Activated T-cell treated with anti-CD3 and anti-CD28 coated beads, Interleukin-2, amount 50 U/mL, for 48 hours (primary cell): ENCODE data around the gene RRP1.

Source experiments
- DNase-seq, 2 experiments: peaks; one replicate each; pipeline ENCODE4 v3.0.0-alpha.2; 2020

The RRP1 gene

DNA sequence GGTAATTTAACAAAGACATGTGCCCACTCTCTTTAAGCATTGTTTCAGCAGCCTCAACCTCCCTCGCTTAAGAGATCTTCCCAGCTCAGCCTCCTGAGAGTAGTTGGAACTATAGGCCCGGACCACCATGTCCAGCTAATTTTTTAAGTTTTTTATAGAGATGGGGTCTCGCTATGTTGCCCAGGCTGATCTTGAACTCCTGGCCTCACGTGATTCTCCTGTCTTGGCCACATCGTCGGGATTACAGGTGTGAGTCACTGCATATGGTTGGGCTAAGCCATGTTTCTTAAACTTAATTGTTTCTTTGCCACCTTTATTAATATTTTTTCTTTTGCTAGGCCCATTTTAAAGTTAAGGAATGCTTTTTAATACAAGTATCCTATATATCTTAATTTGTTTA lies 57.1 kb downstream of the RRP1 start:
- no peak for DNase-seq

DNA sequence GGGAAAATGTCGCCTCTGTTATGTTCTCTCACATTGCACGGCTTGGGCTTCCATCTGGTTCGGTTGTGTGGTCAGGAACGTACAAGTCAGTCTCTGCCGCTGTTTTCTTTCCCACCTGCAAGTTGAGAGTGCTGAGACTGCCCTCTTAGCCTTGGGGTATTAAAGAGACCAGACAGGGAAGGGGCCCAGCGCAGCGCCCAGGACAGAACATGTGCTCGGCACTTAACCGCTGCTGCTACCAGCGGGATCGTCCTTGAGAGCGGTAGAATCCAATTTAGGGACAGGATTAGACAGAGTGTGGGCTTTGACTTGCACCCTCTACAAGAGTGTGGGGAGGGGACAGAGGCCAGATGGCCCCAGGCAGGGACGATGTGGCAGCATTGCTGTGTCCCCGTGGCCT lies 57.9 kb downstream of the RRP1 start:
- DNase-seq, result no peak

DNA sequence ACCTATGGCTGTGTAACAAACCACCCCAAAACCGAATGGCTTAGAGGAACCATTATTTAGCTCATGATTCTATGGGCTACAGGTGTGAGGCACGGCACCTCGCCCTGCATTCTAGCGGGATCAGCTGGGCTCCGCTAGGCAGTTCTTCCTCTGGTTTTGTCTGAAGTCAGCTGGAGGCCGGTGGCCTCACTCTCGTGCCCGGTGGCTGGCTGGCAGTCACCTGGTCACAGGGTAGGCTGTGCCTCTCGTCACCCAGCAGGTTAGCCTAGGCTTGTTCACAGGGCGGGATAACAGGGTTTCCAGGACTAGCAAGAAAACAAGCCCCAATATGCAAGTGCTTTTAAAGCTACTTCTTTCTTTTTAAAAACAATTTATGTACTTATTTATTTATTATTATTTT lies 59.4 kb downstream of the RRP1 start:
- no peak for DNase-seq

DNA sequence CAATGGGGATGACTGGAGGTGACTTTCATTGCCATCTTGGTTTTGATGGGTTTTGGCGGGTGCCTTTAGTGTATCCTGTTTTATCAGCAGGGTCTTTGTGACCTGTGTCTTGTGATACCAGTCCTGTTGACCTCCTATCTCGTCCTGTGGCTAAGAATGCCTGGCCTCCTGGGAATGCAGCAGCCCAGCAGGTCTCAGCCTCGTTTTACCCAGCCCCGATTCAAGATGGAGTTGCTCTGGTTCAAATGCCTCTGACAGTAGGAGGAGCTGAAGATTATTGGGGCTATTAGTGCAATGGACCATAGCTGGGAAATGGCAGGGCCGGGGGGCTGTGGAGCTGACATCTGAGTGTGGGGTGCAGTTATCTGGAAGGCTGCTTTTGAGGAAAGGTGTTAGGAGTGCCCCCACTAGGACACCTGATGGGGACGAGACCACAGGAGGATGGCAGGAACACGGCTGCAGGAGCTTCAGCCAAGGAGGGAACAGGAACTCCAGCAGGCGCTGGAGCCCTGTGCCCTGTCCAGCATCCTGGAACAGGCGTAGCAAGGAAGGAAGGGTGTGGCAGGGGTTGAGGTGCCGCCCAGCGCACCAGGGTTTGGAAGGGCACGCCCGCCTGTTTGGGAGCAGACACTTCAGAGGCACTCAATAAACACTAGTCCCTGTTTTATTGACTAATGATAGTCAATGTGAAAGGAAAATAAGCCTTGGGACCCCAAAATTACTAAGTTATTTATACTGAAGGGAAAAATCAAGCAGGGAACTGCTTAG lies 60.3 kb downstream of the RRP1 start:
- no peak for DNase-seq

DNA sequence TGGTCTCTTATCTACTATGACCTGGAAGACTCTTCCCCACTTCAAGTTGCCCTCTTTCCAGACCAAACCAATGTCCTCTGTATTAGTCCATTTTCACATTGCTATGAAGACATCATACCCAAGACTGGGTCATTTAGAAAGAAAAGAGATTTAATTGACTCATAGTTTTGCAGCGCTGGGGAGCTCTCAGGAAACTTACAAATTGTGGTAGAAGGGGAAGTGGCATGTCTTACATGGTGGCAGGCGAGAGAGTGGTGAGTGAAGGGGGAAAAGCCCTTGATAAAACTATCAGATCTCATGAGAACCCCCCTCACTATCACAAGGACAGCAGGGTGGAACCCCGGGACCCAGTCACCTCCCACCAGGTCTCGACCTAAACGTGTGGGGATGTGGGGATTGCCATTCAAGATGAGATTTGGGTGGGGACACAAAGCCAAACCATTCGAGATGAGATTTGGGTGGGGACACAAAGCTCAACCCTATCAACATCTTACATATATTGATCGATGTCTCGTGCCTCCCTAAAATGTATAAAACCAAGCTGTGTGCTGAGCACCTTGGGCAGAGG lies 61.4 kb downstream of the RRP1 start:
- DNase-seq, result no peak

DNA sequence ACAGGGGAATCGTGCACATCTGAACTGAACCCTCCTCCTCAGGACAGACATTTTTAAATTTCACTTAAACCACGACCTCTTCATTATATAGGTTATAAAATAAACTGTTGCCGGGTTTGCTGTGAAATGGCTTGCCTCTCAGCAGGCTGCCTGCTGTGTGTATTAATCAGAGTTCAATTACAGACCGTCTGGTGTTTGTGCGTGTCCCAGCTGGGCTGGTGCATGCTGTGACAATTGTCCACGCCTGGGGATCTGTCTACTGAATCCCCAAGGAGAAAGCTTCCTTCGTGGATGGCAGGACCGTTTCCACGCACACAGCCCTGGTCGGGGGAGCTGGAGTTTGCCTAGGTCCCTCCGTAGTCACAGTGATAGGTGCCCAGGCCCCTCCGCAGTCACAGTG lies 62.2 kb downstream of the RRP1 start:
- no peak for DNase-seq

DNA sequence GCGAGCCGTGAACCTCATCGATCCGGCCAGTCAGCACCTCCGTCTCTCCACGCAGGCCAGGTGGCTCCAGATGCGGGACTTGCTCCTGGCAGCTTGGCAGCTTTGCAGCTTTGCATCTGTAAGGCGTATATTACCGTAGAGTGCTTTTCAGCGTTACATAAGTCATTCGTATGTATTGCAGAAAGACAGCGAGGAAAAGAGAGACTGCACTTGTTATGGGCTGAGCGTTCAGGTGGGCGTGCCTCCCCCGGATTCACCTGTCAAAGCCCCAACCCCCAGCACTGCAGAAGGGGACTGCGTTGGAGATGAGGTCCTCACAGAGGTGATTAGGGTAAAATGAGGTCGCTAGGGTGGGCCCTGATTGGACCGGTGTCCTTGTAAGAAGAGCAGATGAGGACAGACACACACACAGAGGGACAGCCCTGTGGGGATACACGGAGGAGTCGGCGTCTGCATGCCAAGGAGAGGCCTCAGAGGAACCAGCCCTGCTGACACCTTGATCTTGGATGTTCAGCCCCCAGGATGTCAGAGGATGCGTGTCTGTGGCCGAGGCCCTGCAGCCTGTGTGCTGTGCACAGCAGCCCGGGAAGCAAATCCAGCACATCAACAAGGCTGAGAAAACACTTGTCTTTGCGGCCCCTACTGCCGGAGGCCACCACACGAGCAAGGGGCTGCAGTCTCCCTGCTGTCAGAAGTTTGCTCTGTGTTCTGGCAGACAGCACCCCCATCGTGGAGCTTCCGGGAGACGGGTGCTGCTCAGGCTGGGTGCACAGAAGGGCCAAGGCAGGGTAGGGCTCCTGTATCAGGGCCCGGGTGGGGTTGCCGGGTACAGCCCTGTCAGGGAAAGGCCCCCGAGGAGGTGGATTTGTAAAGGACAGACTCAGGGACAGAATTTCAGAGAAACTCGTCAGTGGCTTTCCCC lies 64.7 kb downstream of the RRP1 start:
- no peak for DNase-seq
